K562 (cell line): Measurements from ENCODE around the gene RETN. TPM values are rescaled to one million over a fixed set of nuclear protein-coding genes. Genes with fewer than 3 reads are reported as not detected.

Experiments
- ATAC-seq: fragments of 200-7000 bp; cut with Tn5 transposase; 3 replicates; pipeline ENCODE4 v1.9.1; 2020; ENCODE audit warnings: moderate library complexity
- BruUV-seq: library from RNA; stranded (reverse); fragments of 400-500 nt; replicated peaks from 2 replicates; lab custom pipeline; 2021; lab: Mats Ljungman, UMichigan
- CTCF ChIA-PET: fragments of 300-600 bp; formaldehyde crosslinking; extraction: SDS; loops from one replicate; lab custom pipeline; 2021; ENCODE audit warnings: low intra/inter-chr PET ratio; lab: Yijun Ruan, JAX
- POLR2A ChIA-PET: fragments of 300-600, 350-650 bp; sonication (Branson Sonifier 250); formaldehyde crosslinking; extraction: SDS; loops from one replicate; lab custom pipeline; 2021; ENCODE audit warnings: antibody characterized with exemption, inconsistent platforms; lab: Yijun Ruan, JAX
- DNase-seq, 4 experiments: peaks; one replicate each; pipeline versions ENCODE4 v3.0.0 to v3.0.0-alpha.2; 2011 to 2018; ENCODE audit warnings: low spot score in 3 of 4, mixed read lengths in 3 of 4; ENCODE audit errors: extremely low read depth in 1 of 4
- FAIRE-seq: peaks from 2 replicates; lab custom pipeline; 2011; peaks lifted over from hg19 to GRCh38; lab: Jason Lieb, UNC
- H2AFZ ChIP-seq: 2 replicates; pipeline ENCODE4 v1.6.0; 2011; ENCODE audit warnings: low read depth, low read length, control low read depth, inconsistent platforms
- H3K27ac ChIP-seq: fragments of 200-600 bp; 3 replicates; pipeline ENCODE4 v1.8.0; 2011; ENCODE audit warnings: low read depth, mild to moderate bottlenecking, control low read depth, inconsistent platforms, low read length, moderate library complexity, mixed read lengths; ENCODE audit errors: extremely low read depth
- H3K27me3 ChIP-seq, 2 experiments: fragments of 300-600 bp in 1 of 2; 2 replicates in 1 of 2; 3 replicates in 1 of 2; pipeline versions ENCODE4 v1.6.0 to v1.8.0; 2011; ENCODE audit warnings: inconsistent platforms in 2 of 2, low read length in 2 of 2, mild to moderate bottlenecking in 1 of 2, mixed read lengths in 1 of 2, moderate library complexity in 1 of 2; ENCODE audit not compliant: control insufficient read depth in 2 of 2, insufficient read depth in 2 of 2
- H3K36me3 ChIP-seq: fragments of 300-600 bp; 3 replicates; pipeline ENCODE4 v1.8.0; 2011; ENCODE audit warnings: mild to moderate bottlenecking, low read length, inconsistent platforms; ENCODE audit not compliant: control insufficient read depth, insufficient read depth
- H3K4me1 ChIP-seq, 2 experiments: fragments of 200-600 bp in 1 of 2; replicated peaks in 1 of 2; 2 replicates in 1 of 2; 3 replicates in 1 of 2; pipeline versions ENCODE4 v1.5.1 to v1.8.0; 2011; ENCODE audit warnings: inconsistent platforms in 2 of 2, low read length in 2 of 2, mild to moderate bottlenecking in 1 of 2, mixed read lengths in 1 of 2, moderate library complexity in 1 of 2; ENCODE audit not compliant: control insufficient read depth in 2 of 2, insufficient read depth in 2 of 2
- H3K4me2 ChIP-seq: 2 replicates; pipeline ENCODE4 v1.6.1; 2011; ENCODE audit warnings: low read length, control low read depth, inconsistent platforms, mixed read lengths; ENCODE audit not compliant: insufficient read depth
- H3K4me3 ChIP-seq: fragments of 200-600 bp; sonication (generic), shearing (Covaris generic); 2 replicates; pipeline ENCODE4 v1.5.1; 2016; ENCODE audit warnings: control low read depth, inconsistent platforms
- H3K79me2 ChIP-seq: fragments of 200-600 bp; 3 replicates; pipeline ENCODE4 v1.8.0; 2011; ENCODE audit warnings: low read length, inconsistent platforms; ENCODE audit not compliant: control insufficient read depth, insufficient read depth
- H3K9ac ChIP-seq, 2 experiments: 2 replicates each; pipeline versions ENCODE4 v1.6.0 to v1.6.1; 2011; ENCODE audit warnings: low read depth in 2 of 2, low read length in 2 of 2, control low read depth in 1 of 2, inconsistent platforms in 1 of 2, mild to moderate bottlenecking in 1 of 2, mixed read lengths in 1 of 2; ENCODE audit not compliant: insufficient read depth in 1 of 2
- H3K9me1 ChIP-seq: one replicate; pipeline ENCODE4 v1.6.0; 2011; ENCODE audit warnings: inconsistent platforms, mild to moderate bottlenecking, low read length, moderate library complexity; ENCODE audit not compliant: control insufficient read depth, insufficient read depth
- H3K9me3 ChIP-seq: replicated peaks from 2 replicates; pipeline ENCODE4 v1.5.1; 2011; ENCODE audit warnings: low read depth, low read length, inconsistent platforms; ENCODE audit not compliant: control insufficient read depth, insufficient read depth
- H4K20me1 ChIP-seq: replicated peaks from 2 replicates; pipeline ENCODE4 v1.6.1; 2011; ENCODE audit warnings: low read length, inconsistent platforms, mixed read lengths; ENCODE audit not compliant: control insufficient read depth, insufficient read depth
- BCOR ChIP-seq: fragments of 450-650 bp; IDR thresholded peaks from 2 replicates; pipeline ENCODE4 v1.6.1; 2016
- CHD4 ChIP-seq: fragments of 200-600 bp; sonication (generic); IDR thresholded peaks from 3 replicates; pipeline ENCODE4 v1.6.1; 2012; ENCODE audit warnings: low read depth, mild to moderate bottlenecking, mixed read lengths, low read length, inconsistent platforms; ENCODE audit not compliant: insufficient read depth, insufficient replicate concordance, poor library complexity, severe bottlenecking
- EWSR1 ChIP-seq: fragments of 450-650 bp; IDR thresholded peaks from 2 replicates; pipeline ENCODE4 v1.6.1; 2018; ENCODE audit warnings: borderline replicate concordance, mild to moderate bottlenecking, low read depth, moderate library complexity; ENCODE audit not compliant: partially characterized antibody
- HMG20B ChIP-seq: fragments of 250-450 bp; sonication (Bioruptor Pico); IDR thresholded peaks from 2 replicates; pipeline ENCODE4 v1.5.0; 2021; ENCODE audit warnings: mild to moderate bottlenecking
- MYBL2 ChIP-seq, 2 experiments: fragments of 450-650 bp in 1 of 2; sonication (generic) in 1 of 2; formaldehyde crosslinking in 1 of 2; IDR thresholded peaks; 2 replicates each; pipeline versions ENCODE4 v1.6.1 to v1.8.1; 2017 to 2022; ENCODE audit warnings: borderline replicate concordance in 1 of 2, inconsistent platforms in 1 of 2, low read depth in 1 of 2, mild to moderate bottlenecking in 1 of 2, missing genetic modification reagents in 1 of 2, moderate library complexity in 1 of 2
- NR2F6 ChIP-seq: fragments of 450-650 bp; formaldehyde crosslinking; IDR thresholded peaks from 2 replicates; pipeline ENCODE4 v1.4.0; 2020; ENCODE audit warnings: mild to moderate bottlenecking
- OTX1 ChIP-seq: fragments of 450-650 bp; formaldehyde crosslinking; IDR thresholded peaks from 2 replicates; pipeline ENCODE4 v1.4.0; 2022; ENCODE audit warnings: mild to moderate bottlenecking
- PHB ChIP-seq: fragments of 250-450 bp; sonication (Bioruptor Pico); IDR thresholded peaks from 2 replicates; pipeline ENCODE4 v1.5.0; 2021
- RERE ChIP-seq: sonication (generic); formaldehyde crosslinking; IDR thresholded peaks from 2 replicates; pipeline ENCODE4 v1.8.0; 2023; ENCODE audit warnings: missing genetic modification reagents, mild to moderate bottlenecking, borderline replicate concordance
- ZNF121 ChIP-seq: sonication (generic); formaldehyde crosslinking; conservative IDR thresholded peaks from 2 replicates; pipeline ENCODE4 v1.8.0; 2022; ENCODE audit warnings: missing genetic modification reagents
- ZNF23 ChIP-seq: fragments of 250-450 bp; sonication (Bioruptor Pico); IDR thresholded peaks from 2 replicates; pipeline ENCODE4 v1.4.0; 2020; ENCODE audit warnings: mild to moderate bottlenecking
- ZNF589 ChIP-seq: fragments of 200-800 bp; sonication (Bioruptor generic); IDR thresholded peaks from 2 replicates; pipeline ENCODE4 v1.6.1; 2016; ENCODE audit warnings: low read depth, missing genetic modification characterization, missing compliant biosample characterization
- WGBS: fragments of 100-300 bp; shearing (Covaris generic); methylation state at CpG from one replicate; pipeline ENCODE4 v1.1.6; 2016; ENCODE audit warnings: low coverage, mixed read lengths; ENCODE audit not compliant: insufficient coverage; ENCODE audit errors: missing lambda C conversion rate; 5-methylcytosine and 5-hydroxymethylcytosine counted together
- in situ Hi-C: fragments of 300-500 bp; cut with MboI; formaldehyde crosslinking; loops from 4 replicates; pipeline ENCODE4 v1.15.0; 2018; ENCODE audit warnings: inconsistent platforms, mixed read lengths
- intact Hi-C: fragments of 100-400 bp; cut with micrococcal nuclease; formaldehyde crosslinking; loops from 2 replicates; pipeline ENCODE4 v1.14.2; 2022
- polyA plus RNA-seq, 8 experiments: library from polyadenylated mRNA; depleted of rRNA in 4 of 8; stranded (reverse) in 5 of 8; unstranded in 3 of 8; fragments of >200 nt; fragmentation: Nextera tagmentation in 2 of 8; fragmentation: Illumina TruSeq in 1 of 8; extraction: Ambion mirVana in 2 of 8; extraction: Trizol in 1 of 8; gene quantifications; 2 replicates each; pipeline versions ENCODE4 v1.2.1 to v1.2.3, GENCODE V29; 2011 to 2014; ENCODE audit warnings: inconsistent platforms in 1 of 8, missing spikeins in 1 of 8
- total RNA-seq, 7 experiments: library from RNA; depleted of rRNA in 6 of 7; stranded (reverse); fragments of >200 nt in 6 of 7; fragmentation: Illumina TruSeq in 2 of 7; extraction: Trizol in 2 of 7; gene quantifications; 2 replicates each; pipeline versions ENCODE4 v1.2.1 to v1.2.3, GENCODE V29; 2011 to 2021; ENCODE audit warnings: low replicate concordance in 1 of 7
- TF ChIP-seq, protein P1 (sequence below): fragments of 450-650 bp; IDR thresholded peaks from one replicate; pipeline ENCODE4 v1.6.1; 2018; ENCODE audit warnings: mild to moderate bottlenecking, moderate library complexity; ENCODE audit not compliant: partially characterized antibody

Gene RETN
- total and polyA plus RNA-seq, 9 of the 15 experiments (the other 6 are each of a cell fraction or from before 2014, with no cell fraction given), result not detected

DNA sequence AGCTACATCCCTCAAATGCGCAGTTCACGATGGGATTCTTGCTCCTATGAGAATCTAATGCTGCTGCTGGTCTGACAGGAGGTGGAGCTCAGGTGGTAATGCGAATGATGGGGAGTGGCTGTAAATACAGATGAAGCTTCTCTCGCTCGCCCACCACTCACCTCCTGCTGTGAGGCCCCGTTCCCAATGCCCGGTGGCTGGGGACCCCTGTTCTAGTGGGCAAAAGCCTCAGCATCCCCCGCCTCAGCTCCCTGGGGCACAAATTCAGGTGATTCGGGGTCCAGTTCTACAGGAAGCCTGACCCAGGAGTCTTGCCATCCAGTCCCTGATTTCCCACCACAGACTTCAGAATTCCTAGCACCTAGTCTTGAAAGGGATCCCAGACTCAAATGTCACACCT is 3.7 kb downstream of the RETN start:
- H3K4me2 ChIP-seq, result no peak overlapping the region
- intact Hi-C loops (no loop called here), in situ Hi-C loops (no loop called here)
- DNase-seq, result no peak
- no peak overlapping the region for H2AFZ ChIP-seq
- H3K4me3 ChIP-seq, result no peak overlapping the region
- POLR2A ChIA-PET, result interaction anchor here (0.6 kb wide), 1 partner anchor 14 kb away, joined by 3 read pairs; no protein-coding TSS in a partner anchor
- H3K9ac ChIP-seq, result no peak overlapping the region
- TF ChIP-seq ZNF121 (CRISPR knock-in tag) (no peak), OTX1 (CRISPR knock-in tag) (no peak), ZNF589 (no peak), NR2F6 (no peak), RERE (no peak), MYBL2 (IDR thresholded peaks at IDR 0.05; ENCODE audit: low read depth) (no peak), MYBL2 (CRISPR knock-in tag; IDR thresholded peaks at IDR 0.05; ENCODE audit: borderline replicate concordance) (no peak), BCOR (no peak), HMG20B (no peak), PHB (CRISPR knock-in tag) (no peak), EWSR1 (no peak), CHD4 (no peak), ZNF23 (no peak)
- TF ChIP-seq, protein P1, sequence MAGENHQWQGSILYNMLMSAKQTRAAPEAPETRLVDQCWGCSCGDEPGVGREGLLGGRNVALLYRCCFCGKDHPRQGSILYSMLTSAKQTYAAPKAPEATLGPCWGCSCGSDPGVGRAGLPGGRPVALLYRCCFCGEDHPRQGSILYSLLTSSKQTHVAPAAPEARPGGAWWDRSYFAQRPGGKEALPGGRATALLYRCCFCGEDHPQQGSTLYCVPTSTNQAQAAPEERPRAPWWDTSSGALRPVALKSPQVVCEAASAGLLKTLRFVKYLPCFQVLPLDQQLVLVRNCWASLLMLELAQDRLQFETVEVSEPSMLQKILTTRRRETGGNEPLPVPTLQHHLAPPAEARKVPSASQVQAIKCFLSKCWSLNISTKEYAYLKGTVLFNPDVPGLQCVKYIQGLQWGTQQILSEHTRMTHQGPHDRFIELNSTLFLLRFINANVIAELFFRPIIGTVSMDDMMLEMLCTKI, result no peak
- TF ChIP-seq, all 486 proteins: peak for 0
- H3K27me3 ChIP-seq, result peaks cover 14 to 41% of the 10 kb centered on the region in 2 experiments; a peak in 4 of 5 replicates
- H3K36me3 ChIP-seq, result no peaks in the 10 kb centered on the region
- peaks cover 5% of the 10 kb centered on the region; the same call in 1 of the 2 replicates for H3K9me3 ChIP-seq
- no peaks in the 10 kb centered on the region for H3K9me1 ChIP-seq
- peaks cover 0 to 10% of the 10 kb centered on the region in 2 experiments; a peak in 2 of 5 replicates for H3K4me1 ChIP-seq
- FAIRE-seq (no peak), ATAC-seq (no peak)
- CTCF ChIA-PET, result no interaction called here
- no TSS peak for BruUV-seq
- H3K79me2 ChIP-seq, result no peaks in the 10 kb centered on the region
- no peak overlapping the region for H3K27ac ChIP-seq
- H4K20me1 ChIP-seq, result no peaks in the 10 kb centered on the region
- WGBS, result 7% methylated on average over 9 of the region's 9 CpGs
